Smooth muscle cell (in vitro differentiated cells): Measurements from ENCODE around the gene FANCD2OS. TPM values are rescaled to one million over a fixed set of nuclear protein-coding genes. Genes with fewer than 3 reads are reported as not detected.
A peak's percentile ranks its signal among the peaks of the same experiment; 100 is the strongest.

Source experiments
- DNase-seq: peaks from one replicate; lab custom pipeline; 2025; ENCODE audit not compliant: unreplicated experiment; lab: John Stamatoyannopoulos, UW
- H2AFZ ChIP-seq: fragments of 200-600 bp; sonication (generic); 2 replicates; pipeline ENCODE4 v1.6.0; 2016; ENCODE audit warnings: antibody characterized with exemption, low read depth, mild to moderate bottlenecking
- H3F3A ChIP-seq: fragments of 200-600 bp; sonication (generic); 2 replicates; pipeline ENCODE4 v1.6.0; 2017; ENCODE audit warnings: antibody characterized with exemption, low read depth
- H3K27ac ChIP-seq: fragments of 200-600 bp; sonication (generic); 2 replicates; pipeline ENCODE4 v1.5.1; 2016; ENCODE audit warnings: low read depth, mild to moderate bottlenecking
- H3K27me3 ChIP-seq: fragments of 200-600 bp; sonication (generic); 2 replicates; pipeline ENCODE4 v1.6.1; 2016; ENCODE audit warnings: low read depth, mild to moderate bottlenecking
- H3K36me3 ChIP-seq: fragments of 200-600 bp; sonication (generic); 2 replicates; pipeline ENCODE4 v1.5.1; 2016; ENCODE audit warnings: low read depth
- H3K4me1 ChIP-seq: fragments of 200-600 bp; sonication (generic); 2 replicates; pipeline ENCODE4 v1.5.1; 2016; ENCODE audit warnings: low read depth
- H3K4me2 ChIP-seq: fragments of 200-600 bp; sonication (generic); 2 replicates; pipeline ENCODE4 v1.6.0; 2016; ENCODE audit warnings: mild to moderate bottlenecking
- H3K4me3 ChIP-seq: fragments of 200-600 bp; sonication (generic); 2 replicates; pipeline ENCODE4 v1.5.1; 2016; ENCODE audit warnings: mild to moderate bottlenecking
- H3K79me2 ChIP-seq: fragments of 200-600 bp; sonication (generic); 2 replicates; pipeline ENCODE4 v1.6.0; 2016; ENCODE audit warnings: low read depth, mild to moderate bottlenecking
- H3K9ac ChIP-seq: fragments of 200-600 bp; sonication (generic); 2 replicates; pipeline ENCODE4 v1.6.0; 2016; ENCODE audit warnings: low read depth
- H3K9me3 ChIP-seq: fragments of 200-600 bp; sonication (generic); replicated peaks from 2 replicates; pipeline ENCODE4 v1.5.1; 2016; ENCODE audit warnings: low read depth
- H4K20me1 ChIP-seq: fragments of 200-600 bp; sonication (generic); 2 replicates; pipeline ENCODE4 v1.6.0; 2016; ENCODE audit warnings: low read depth
- WGBS: methylation state at CpG from one replicate; pipeline ENCODE4 v1.1.7; 2016; ENCODE audit warnings: low lambda C conversion rate; 5-methylcytosine and 5-hydroxymethylcytosine counted together
- polyA plus RNA-seq: library from polyadenylated mRNA; unstranded; fragments of >200 nt; fragmentation: Nextera tagmentation; extraction: Ambion mirVana; gene quantifications from 2 replicates; pipeline ENCODE4 v1.2.1, GENCODE V29; 2016
- total RNA-seq: library from RNA; depleted of rRNA; stranded (reverse); fragments of >200 nt; gene quantifications from 2 replicates; pipeline ENCODE4 v1.2.3, GENCODE V29; 2014
- TF ChIP-seq, protein P1 (sequence below): fragments of 200-600 bp; sonication (generic); IDR thresholded peaks from 2 replicates; pipeline ENCODE4 v1.5.1; 2017; ENCODE audit warnings: borderline replicate concordance, mild to moderate bottlenecking, antibody characterized with exemption; ENCODE audit not compliant: insufficient read depth, poor library complexity, severe bottlenecking

FANCD2OS gene
- total and polyA plus RNA-seq, 2 experiments from 2014 or later, result not detected

DNA sequence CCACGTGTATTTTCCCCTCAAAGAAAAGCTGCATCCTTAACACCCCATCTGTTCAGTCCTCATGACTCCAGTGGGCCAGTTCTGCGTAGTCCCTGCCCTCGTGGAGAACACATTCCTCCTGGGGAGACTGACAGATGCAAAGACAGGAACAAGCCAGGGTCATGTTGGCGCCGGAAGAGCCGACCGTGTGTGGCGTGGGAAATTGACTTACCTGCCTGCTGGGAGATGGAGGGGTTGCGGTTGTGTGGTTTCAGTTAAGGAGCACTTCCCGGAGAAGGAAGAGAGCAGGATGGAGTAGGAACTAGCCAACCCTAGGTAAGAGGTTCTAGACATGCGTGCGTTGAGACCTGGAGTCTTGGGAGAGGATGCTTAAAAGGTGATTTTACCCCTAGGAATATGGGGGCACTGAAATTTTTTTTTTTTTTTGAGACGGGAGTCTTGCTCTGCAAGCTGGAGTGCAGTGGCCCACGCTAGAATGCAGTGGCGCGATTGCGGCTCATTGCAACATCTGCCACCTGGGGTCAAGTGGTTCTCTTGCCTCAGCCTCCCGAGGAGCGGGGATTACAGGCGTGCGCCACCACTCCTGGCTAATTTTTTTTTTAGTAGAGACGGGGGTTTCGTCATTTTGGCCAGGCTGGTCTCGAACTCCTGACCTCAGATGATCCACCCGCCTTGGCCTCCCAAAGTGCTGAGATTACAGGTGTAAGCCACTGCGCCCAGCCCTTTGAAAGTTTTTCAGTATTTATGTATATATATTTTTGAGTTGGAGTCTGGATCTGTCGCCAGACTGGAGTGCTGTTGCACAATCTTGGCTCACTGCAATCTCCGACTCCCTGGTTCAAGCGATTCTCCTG, 34.9 kb upstream of the FANCD2OS start:
- Histone ChIP-seq H3K9me3 (no peaks in the 10 kb centered on the region), H3K4me3 (peak overlapping the region; percentile 66), H3K27ac (no peak overlapping the region), H3K79me2 (peaks cover 55% of the 10 kb centered on the region), H3K4me1 (peaks cover 9% of the 10 kb centered on the region), H3K9ac (no peak overlapping the region), H3K4me2 (peak overlapping the region; percentile 78), H3K36me3 (no peaks in the 10 kb centered on the region), H3K27me3 (no peaks in the 10 kb centered on the region), H3F3A (no peaks in the 10 kb centered on the region), H4K20me1 (peaks cover 47% of the 10 kb centered on the region), H2AFZ (no peak overlapping the region)
- WGBS, result 68% methylated on average over 29 of the region's 29 CpGs
- DNase-seq, result no peak
- TF ChIP-seq, protein P1, sequence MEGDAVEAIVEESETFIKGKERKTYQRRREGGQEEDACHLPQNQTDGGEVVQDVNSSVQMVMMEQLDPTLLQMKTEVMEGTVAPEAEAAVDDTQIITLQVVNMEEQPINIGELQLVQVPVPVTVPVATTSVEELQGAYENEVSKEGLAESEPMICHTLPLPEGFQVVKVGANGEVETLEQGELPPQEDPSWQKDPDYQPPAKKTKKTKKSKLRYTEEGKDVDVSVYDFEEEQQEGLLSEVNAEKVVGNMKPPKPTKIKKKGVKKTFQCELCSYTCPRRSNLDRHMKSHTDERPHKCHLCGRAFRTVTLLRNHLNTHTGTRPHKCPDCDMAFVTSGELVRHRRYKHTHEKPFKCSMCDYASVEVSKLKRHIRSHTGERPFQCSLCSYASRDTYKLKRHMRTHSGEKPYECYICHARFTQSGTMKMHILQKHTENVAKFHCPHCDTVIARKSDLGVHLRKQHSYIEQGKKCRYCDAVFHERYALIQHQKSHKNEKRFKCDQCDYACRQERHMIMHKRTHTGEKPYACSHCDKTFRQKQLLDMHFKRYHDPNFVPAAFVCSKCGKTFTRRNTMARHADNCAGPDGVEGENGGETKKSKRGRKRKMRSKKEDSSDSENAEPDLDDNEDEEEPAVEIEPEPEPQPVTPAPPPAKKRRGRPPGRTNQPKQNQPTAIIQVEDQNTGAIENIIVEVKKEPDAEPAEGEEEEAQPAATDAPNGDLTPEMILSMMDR, result no peak

DNA sequence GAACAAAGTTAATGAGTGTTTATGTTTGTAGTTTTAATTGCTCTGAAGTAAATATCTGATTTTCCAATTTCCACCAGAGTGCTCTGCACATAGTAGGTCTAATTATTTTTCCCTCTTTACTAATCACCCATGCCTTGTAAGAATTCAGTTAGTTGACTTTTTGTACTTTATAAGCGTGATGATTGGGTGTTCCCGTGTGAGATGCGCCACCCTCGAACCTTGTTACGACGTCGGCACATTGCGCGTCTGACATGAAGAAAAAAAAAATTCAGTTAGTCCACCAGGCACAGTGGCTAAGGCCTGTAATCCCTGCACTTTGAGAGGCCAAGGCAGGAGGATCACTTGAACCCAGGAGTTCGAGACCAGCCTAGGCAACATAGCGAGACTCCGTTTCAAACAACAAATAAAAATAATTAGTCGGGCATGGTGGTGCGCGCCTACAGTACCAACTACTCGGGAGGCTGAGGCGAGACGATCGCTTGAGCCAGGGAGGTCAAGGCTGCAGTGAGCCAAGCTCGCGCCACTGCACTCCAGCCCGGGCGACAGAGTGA, 33.0 kb upstream of the FANCD2OS start:
- no peaks in the 10 kb centered on the region for H3K9me3 ChIP-seq
- peak overlapping the region; percentile 78 for H3K4me2 ChIP-seq
- peak overlapping the region; percentile 81 for H2AFZ ChIP-seq
- no peaks in the 10 kb centered on the region for H3K36me3 ChIP-seq
- 86% methylated on average over 23 of the region's 23 CpGs for WGBS
- H3K27me3 ChIP-seq, result no peaks in the 10 kb centered on the region
- H4K20me1 ChIP-seq, result peaks cover 29% of the 10 kb centered on the region
- no peak overlapping the region for H3K27ac ChIP-seq
- H3K79me2 ChIP-seq, result peaks cover 42% of the 10 kb centered on the region
- H3K9ac ChIP-seq, result no peak overlapping the region
- no peaks in the 10 kb centered on the region for H3F3A ChIP-seq
- TF ChIP-seq, protein P1, result no peak
- DNase-seq, result no peak
- peaks cover 9% of the 10 kb centered on the region for H3K4me1 ChIP-seq
- H3K4me3 ChIP-seq, result peak overlapping the region; percentile 66

DNA sequence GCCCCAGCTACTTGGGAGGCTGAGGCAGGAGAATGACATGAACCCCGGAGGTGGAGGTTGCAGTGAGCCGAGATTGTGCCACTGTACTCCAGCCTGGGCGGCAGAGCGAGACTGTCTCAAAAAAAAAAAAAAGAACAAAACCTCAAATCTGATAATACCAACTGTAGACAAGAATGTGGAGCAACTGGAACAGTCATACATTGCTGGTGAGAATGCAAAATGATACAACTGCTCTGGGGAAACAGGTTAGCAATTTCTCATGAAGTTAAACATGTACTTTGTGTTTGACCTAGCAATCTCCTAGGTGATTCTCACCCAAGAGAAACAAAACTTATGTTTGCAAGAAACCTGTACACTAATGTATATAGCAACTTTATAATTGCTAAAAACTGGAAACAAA, 29.1 kb upstream of the FANCD2OS start:
- Histone ChIP-seq H3K79me2 (peaks cover 3% of the 10 kb centered on the region), H3K27ac (peak overlapping the region; percentile 68), H3K4me2 (no peak overlapping the region), H3K36me3 (no peaks in the 10 kb centered on the region), H3K4me1 (no peaks in the 10 kb centered on the region), H3K27me3 (no peaks in the 10 kb centered on the region), H2AFZ (no peak overlapping the region), H3K4me3 (no peak overlapping the region), H3F3A (no peaks in the 10 kb centered on the region), H3K9ac (no peak overlapping the region), H3K9me3 (no peaks in the 10 kb centered on the region), H4K20me1 (no peaks in the 10 kb centered on the region)
- 84% methylated on average over 4 of the region's 4 CpGs for WGBS
- TF ChIP-seq, protein P1, result no peak
- no peak for DNase-seq
